ENCODE data around the gene SHISA6.
"Not testable (repeated sequence)": the region's sequence is repeated elsewhere in the genome, so short reads cannot be mapped to it uniquely, and the experiment has no call there.

SHISA6 gene

GRCh38 chr17:11267999-11268575 lies 27.1 kb downstream of the SHISA6 start:
- DNase-seq = no peak

DNA sequence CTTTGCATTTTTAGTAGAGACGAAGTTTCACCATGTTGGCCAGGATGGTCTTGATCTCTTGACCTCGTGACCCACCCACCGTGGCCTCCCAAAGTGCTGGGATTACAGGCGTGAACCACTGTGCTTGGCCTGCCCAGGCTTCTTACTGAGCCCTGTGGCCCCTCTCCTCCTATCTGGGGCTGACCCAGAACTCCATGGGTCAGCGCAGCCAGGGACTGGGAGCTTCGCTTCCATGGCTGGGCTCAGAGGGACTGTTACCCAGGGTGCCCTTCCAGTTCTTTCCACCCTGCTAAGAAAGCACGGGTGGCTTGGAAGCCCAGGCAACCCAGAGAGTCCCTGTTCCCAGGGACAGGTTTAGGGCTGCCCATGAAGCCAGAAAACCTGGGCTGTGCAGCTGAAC lies 28.2 kb downstream of the SHISA6 start:
- no peak for DNase-seq

- no peak for DNase-seq
Measured at GRCh38 chr17:11272191-11272590, 31.2 kb downstream of the SHISA6 start.

GRCh38 chr17:11273596-11273995 lies 32.6 kb downstream of the SHISA6 start:
- DNase-seq = no peak

DNA sequence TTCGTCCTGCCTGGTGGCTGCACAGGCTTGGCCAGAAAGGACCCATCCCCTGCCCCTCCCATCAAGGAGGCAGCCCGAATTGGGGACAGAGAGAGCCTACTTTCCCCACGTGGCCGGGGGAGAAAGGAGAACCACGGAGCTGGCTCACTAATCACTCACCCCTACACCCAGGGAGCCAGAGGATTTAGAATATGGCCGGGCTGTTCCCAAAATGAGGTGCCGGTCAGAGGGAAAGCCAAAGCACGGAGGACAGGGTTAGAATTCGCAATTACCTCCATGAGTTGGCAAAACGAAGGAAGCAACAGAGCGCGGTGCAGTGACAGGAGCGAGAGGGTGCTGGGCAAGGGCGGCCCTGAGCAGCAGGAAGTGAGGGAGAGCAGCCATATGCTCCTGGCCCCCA lies 33.1 kb downstream of the SHISA6 start:
- DNase-seq = no peak

DNA sequence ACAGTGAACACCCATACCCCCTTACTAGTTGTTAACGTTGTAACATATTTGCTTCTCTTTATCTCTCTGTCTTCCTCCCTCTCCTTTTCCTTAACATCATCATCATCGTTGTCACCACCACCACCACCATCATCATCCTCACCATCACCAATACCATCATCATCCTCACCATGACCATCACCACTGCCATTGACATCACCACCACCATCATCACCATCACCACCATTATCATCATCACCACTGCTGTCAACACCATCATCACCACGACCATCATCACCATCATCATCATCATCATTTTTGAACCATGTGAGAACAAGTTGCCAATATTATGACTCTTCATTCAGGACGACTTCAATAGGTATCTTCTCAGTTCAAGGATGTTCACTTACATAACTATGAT lies 35.5 kb downstream of the SHISA6 start:
- no peak for DNase-seq

GRCh38 chr17:11278186-11278991 lies 37.4 kb downstream of the SHISA6 start:
- DNase-seq = no peak

- no peak for DNase-seq
Measured at GRCh38 chr17:11278992-11279270, 37.9 kb downstream of the SHISA6 start.

DNA sequence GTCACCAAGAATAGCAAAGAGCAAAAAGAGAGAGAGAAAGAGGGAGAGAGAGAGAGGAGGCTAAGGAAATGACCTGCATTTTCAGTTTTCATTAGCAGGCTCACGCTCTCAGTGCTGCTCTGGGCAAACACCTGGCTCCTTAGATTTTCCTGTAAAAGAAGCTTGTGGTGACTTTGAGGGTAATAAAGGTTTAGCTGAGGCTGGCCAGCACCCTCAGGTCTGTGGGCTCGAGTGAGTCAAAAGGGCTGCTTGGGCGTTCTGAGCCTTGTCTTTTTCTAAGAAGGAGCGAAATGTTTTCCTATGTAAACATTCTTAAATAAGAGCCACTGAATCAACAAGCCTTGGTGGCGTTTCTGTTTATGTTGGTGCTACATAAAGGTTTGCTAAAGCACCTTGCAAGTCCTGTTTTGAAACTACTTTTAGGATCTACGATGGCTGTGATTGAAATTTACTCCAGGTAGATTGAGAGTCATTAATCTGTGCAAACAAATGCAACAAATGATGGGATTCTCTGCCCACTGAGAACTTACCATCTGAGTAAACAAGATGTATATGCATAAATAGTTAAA lies 38.8 kb downstream of the SHISA6 start:
- no peak for DNase-seq

- no peak for DNase-seq
Measured at GRCh38 chr17:11282586-11282985, 41.6 kb downstream of the SHISA6 start.

DNA sequence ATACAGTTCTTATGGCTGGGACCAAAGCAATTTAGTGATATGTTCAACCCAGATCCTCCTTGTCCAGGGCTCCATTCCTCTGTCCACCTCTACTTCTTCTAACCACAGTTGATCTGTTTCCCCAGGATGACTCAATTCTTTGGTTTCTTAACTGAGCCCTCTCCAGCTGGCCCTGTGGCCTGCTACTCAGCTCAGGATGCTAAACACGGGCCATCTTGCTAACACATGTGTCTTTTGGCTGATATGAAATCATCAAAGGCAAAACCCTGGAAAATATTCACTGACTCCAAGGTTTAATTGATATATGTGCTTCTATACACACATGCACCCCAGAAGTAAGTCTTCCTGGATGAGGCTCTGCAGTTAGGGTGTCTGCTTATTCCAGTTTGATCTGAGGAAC lies 43.8 kb downstream of the SHISA6 start:
- DNase-seq = no peak

DNA sequence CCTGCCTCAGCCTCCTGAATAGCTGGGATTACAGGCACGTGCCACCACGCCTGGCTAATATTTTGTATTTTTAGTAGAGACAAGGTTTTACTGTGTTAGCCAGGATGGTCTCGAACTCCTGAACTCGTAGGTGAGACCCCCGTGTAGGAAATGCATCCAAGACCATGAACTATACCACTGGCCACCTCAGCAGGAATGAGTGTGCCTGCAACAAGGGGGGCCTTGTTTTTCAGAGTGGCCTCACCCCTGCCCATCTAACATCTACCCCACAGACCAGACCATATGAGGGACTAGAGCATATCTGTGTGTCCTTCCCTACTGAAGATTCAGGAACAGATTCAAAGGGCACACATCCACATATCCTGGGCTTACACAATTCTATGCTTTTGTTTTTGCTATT lies 44.9 kb downstream of the SHISA6 start:
- DNase-seq = no peak

- DNase-seq = no peak
Measured at GRCh38 chr17:11287791-11288190, 46.8 kb downstream of the SHISA6 start.

DNA sequence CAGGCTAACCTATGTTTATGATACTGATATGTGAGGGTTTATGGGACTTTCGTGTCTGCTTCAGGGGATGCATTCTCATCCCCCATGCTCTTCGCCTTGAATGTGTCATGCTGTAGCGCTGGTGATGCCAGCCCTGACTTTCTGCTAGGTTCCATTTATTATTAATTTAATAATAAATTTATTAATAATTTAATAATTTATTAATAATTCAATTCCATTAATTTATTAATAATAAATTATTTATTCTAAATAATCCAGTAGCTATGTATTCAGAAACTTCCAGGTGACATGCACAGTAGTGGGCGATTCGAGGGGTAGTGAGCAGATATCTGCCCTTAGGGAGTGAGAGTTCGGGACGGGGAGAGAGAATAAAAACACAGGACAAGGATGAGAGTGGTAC lies 49.8 kb downstream of the SHISA6 start:
- DNase-seq = no peak

GRCh38 chr17:11292491-11292890 lies 51.5 kb downstream of the SHISA6 start:
- DNase-seq = no peak

DNA sequence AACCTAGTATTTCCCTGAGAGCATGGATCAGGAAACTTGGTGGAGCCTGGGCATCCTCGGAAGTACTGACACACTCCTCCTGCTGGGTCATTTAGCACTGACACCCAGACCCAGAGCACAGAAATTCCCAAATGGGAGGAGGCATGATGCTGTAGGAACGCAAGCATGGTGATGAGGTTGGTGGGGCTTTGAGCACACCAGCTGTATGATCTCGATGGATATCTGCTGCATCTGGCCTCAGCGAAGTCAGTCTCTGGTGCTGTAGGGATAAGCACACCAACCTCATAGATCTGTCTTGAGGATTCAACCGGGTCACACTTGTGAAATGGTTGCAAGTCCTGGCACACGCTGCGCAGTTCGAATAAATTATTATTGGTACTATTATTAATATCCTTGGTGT lies 52.5 kb downstream of the SHISA6 start:
- no peak for DNase-seq

DNA sequence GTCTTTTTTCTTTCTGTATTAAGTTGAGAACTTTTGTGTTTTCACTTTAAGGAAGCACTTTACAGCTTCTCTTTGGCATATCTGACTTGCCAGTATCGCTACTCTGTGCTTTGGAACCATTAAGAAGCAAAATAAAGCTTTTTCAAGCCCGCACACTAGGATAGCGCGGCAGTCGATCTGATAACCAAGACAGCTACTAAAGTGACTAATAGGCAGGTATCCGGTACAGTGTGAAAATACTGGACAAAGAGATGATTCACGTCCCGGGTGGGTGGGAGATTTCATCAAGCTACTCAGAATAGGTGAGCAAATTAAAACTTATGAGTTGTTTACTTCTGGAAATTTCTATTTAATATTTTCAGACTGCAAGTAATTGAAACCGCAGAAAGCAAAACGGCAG lies 53.8 kb downstream of the SHISA6 start:
- DNase-seq = no peak

DNA sequence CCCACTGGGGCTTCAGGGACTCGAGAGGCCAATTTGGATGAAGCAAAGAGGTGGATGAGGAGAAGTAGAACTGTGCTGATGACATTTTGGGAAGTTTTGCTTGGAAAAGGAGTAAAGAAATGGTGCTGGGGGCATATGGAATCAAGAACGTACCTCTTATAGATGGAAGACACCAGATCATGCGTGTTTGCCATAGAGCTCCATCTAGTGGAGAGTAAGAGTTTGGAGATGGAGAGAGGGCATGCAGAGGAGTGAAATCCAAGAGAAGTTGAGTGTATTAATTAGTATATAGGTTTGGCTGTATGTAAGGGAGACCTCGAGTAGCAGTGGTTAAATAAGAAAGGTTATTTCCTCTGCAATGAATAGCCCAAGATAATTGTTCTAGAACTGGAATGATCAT lies 56.0 kb downstream of the SHISA6 start:
- no peak for DNase-seq

DNA sequence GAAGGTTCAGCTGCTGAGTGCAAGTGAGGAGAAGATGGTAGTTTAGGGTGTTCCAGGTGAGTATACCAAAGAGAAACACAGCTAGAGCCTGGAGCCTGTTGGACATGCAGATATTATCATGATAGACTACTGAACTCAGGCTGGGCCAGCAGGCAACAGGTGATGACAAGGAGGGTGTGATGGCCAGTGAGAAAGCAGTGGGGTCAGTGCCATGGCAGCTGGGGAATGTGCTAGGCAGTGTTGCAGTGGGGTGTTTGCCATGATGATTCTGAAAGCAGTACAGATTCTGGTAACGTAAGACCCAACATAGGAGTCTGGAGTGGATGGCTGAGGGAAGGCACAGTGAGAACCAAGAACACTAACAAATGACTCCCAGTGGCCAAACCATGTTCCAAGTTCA lies 57.4 kb downstream of the SHISA6 start:
- no peak for DNase-seq

DNA sequence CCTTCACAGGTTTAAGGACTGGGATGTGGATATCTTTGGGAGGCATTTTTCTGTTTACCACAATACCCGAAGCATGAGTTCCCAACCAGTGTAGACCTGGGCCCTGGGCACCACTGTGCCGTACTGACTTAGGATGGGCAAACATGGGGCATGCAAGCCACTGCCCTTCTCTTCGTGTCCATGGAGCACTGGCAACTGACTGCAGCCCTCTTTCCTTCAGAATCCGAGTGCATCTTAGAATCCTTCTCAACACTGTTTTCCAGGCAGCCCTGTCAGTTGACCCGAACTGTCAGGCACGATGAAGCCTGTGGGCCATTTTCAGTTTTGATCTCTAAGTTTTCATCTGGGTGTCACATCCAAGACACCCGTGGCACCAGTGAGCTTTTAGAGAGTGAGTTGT lies 59.2 kb downstream of the SHISA6 start:
- no peak for DNase-seq

- no peak for DNase-seq
Measured at GRCh38 chr17:11300738-11301137, 59.7 kb downstream of the SHISA6 start.

GRCh38 chr17:11301874-11302273 lies 60.9 kb downstream of the SHISA6 start:
- not testable (repeated sequence) for DNase-seq

DNA sequence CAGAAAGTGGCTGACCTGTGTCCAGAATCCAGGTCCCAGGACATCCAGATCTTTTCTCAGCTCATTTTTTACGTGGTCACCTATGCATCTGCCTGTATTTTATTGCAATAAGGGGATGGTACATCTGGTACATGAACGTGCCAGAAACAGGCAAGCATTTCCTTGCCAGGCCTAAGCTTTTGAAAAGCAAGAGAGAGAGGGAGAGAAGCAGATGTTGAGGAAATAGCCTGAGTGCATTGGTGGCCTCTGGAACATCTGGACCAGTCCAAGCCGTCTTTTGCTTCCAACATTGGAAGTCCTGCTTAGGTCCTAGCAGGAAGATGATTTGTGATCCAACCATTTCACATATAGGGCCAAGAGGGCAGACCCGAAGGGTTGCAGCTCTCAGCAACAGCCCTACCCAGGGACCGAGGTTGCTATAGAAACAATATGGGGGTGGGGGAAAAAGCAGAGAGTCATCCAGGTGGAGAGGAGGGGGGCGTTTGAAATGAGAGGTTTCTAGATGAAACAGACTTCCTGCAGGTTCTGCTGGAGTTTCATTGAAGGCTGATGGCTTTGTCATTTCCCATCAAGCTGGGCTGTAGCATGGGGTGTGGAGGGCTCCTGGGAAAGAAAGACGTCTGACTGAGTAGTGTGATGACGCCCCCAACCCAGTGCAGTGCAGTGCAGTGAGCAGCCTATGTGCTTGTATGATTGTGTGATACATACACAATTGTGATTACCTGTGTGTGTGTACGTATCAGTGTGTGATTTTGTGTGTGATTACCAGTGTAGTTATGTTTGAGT lies 61.6 kb downstream of the SHISA6 start:
- no peak for DNase-seq
